ENCODE data around the gene USH1C.

- no peak for TF ChIP-seq ZNF660 (tag by site-specific recombination; IDR thresholded peaks at IDR 0.05)
- no peak for TF ChIP-seq KLF9 (tag by site-specific recombination; IDR thresholded peaks at IDR 0.05; ENCODE audit: low read depth)
- TF ChIP-seq CTCF (tag by site-specific recombination; IDR thresholded peaks at IDR 0.05) = no peak
- no peak for TF ChIP-seq ZNF16 (tag by site-specific recombination; IDR thresholded peaks at IDR 0.05; ENCODE audit: low read depth)
- TF ChIP-seq ZNF549 (tag by site-specific recombination; IDR thresholded peaks at IDR 0.05) = no peak
- TF ChIP-seq, protein P1, sequence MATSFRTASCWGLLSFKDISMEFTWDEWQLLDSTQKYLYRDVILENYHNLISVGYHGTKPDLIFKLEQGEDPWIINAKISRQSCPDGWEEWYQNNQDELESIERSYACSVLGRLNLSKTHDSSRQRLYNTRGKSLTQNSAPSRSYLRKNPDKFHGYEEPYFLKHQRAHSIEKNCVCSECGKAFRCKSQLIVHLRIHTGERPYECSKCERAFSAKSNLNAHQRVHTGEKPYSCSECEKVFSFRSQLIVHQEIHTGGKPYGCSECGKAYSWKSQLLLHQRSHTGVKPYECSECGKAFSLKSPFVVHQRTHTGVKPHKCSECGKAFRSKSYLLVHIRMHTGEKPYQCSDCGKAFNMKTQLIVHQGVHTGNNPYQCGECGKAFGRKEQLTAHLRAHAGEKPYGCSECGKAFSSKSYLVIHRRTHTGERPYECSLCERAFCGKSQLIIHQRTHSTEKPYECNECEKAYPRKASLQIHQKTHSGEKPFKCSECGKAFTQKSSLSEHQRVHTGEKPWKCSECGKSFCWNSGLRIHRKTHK (tag by site-specific recombination; IDR thresholded peaks at IDR 0.05) = no peak
- no peak for TF ChIP-seq ZNF768 (tag by site-specific recombination; IDR thresholded peaks at IDR 0.05)
- TF ChIP-seq ZNF560 (tag by site-specific recombination; IDR thresholded peaks at IDR 0.05; ENCODE audit: borderline replicate concordance) = no peak
- no peak for TF ChIP-seq ZNF169 (tag by site-specific recombination; IDR thresholded peaks at IDR 0.05)
- no peak for TF ChIP-seq ZNF707 (tag by site-specific recombination; IDR thresholded peaks at IDR 0.05)
- TF ChIP-seq ZNF280C (tag by site-specific recombination; IDR thresholded peaks at IDR 0.05) = no peak
- TF ChIP-seq ZNF404 (tag by site-specific recombination; IDR thresholded peaks at IDR 0.05) = no peak
- TF ChIP-seq HOXA7 (CRISPR knock-in tag; IDR thresholded peaks at IDR 0.05; ENCODE audit: borderline replicate concordance) = no peak
- TF ChIP-seq ZBTB1 (tag by site-specific recombination; IDR thresholded peaks at IDR 0.05) = no peak
Observed at GRCh38 chr11:17526326-17526725, 17.9 kb downstream of the USH1C start.
